Lower leg skin (tissue), 4 donors: Measurements from ENCODE around the gene TGM5. TPM values are rescaled to one million over a fixed set of nuclear protein-coding genes. Genes with fewer than 3 reads are reported as not detected.

Experiments
- DNase-seq, 2 donors: peaks; one replicate each; pipeline ENCODE4 v3.0.0-alpha.2; 2019; ENCODE audit warnings: low spot score in 2 of 2
- H3K4me3 ChIP-seq: fragments of 200-600 bp; sonication (generic); 2 replicates; pipeline ENCODE4 v1.5.1; 2017; ENCODE audit warnings: mild to moderate bottlenecking, low read depth; ENCODE audit not compliant: poor library complexity, severe bottlenecking
- POLR2A ChIP-seq, 2 donors: fragments of 450-650 bp; IDR thresholded peaks; one replicate each; pipeline ENCODE4 v1.6.1; 2016 to 2017; ENCODE audit warnings: antibody characterized with exemption in 2 of 2, mild to moderate bottlenecking in 1 of 2, moderate library complexity in 1 of 2
- WGBS, 2 donors: methylation state at CpG; one replicate each; pipeline ENCODE4 v1.1.5; 2018; 5-methylcytosine and 5-hydroxymethylcytosine counted together
- intact Hi-C: fragments of 100-400 bp; cut with DNase I; formaldehyde crosslinking; loops from one replicate; pipeline ENCODE4 v1.15.0; 2023; ENCODE audit warnings: low total_unique reads
- total RNA-seq, 4 donors: library from RNA; depleted of rRNA; stranded (reverse); fragments of >200 nt; gene quantifications; one replicate each; pipeline ENCODE4 v1.1.0, GENCODE V29; 2016
- TF ChIP-seq, protein P1 (sequence below), 3 donors: fragments of 450-650 bp; IDR thresholded peaks; one replicate each; pipeline ENCODE4 v1.5.1; 2016; ENCODE audit warnings: antibody characterized with exemption in 3 of 3, mild to moderate bottlenecking in 3 of 3, moderate library complexity in 2 of 3

The TGM5 gene
- total RNA-seq, 4 donors from 2014 or later, result 72.5 to 121 (median 105) TPM

DNA sequence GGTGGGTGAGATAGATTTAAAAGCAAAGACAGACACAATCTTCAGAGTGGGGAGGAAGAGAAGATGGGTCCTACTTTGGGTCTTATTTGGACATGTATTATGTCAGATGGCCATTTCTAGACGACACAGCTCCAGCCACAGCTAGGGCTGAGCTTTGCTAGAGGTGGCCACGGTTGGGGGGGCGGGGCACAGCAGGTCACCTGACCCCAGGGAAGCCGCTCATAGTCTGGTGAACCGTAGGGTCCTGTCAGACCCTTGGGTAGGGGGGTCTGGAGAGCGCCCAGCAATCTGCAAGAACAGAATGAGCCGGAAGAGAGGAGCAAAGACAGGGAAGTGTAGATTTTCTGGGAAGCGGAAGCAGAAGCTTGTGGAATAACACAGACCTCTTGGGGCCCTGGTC, 52.6 kb downstream of the TGM5 start:
- no peak for TF ChIP-seq POLR2A (IDR thresholded peaks at IDR 0.05)
- TF ChIP-seq, protein P1, sequence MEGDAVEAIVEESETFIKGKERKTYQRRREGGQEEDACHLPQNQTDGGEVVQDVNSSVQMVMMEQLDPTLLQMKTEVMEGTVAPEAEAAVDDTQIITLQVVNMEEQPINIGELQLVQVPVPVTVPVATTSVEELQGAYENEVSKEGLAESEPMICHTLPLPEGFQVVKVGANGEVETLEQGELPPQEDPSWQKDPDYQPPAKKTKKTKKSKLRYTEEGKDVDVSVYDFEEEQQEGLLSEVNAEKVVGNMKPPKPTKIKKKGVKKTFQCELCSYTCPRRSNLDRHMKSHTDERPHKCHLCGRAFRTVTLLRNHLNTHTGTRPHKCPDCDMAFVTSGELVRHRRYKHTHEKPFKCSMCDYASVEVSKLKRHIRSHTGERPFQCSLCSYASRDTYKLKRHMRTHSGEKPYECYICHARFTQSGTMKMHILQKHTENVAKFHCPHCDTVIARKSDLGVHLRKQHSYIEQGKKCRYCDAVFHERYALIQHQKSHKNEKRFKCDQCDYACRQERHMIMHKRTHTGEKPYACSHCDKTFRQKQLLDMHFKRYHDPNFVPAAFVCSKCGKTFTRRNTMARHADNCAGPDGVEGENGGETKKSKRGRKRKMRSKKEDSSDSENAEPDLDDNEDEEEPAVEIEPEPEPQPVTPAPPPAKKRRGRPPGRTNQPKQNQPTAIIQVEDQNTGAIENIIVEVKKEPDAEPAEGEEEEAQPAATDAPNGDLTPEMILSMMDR (IDR thresholded peaks at IDR 0.05), result no peak
- intact Hi-C loops, result no loop called here
- no peak overlapping the region for H3K4me3 ChIP-seq
- WGBS, 2 donors, result 81 to 82% methylated on average over 8 of the region's 8 CpGs
- DNase-seq, result peak in 1 of 2 donors; percentile 37

DNA sequence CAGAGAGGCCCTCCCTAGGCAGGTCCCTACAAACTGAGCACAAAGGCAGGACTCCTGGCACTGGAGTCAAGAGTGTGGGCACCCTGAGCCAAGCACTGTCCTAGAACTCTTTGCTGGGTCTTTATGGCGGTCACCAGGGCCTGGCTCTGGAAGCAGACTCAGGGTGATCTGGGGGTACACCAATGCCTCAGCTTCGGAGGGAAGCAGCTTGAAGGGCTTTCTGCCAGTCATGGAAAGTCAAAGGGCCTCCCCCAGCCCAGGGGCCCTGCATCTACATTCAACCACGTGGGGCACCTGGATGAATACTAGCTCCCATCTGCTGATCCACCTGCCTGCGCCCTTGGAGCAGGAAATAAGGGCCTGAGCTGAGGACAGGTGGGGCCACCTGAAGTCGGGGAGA, 53.3 kb downstream of the TGM5 start:
- TF ChIP-seq POLR2A (IDR thresholded peaks at IDR 0.05), result no peak
- TF ChIP-seq, protein P1 (IDR thresholded peaks at IDR 0.05), result no peak
- DNase-seq, result peak in 1 of 2 donors; percentile 76
- no peak overlapping the region for H3K4me3 ChIP-seq
- 85 to 91% methylated on average over 5 of the region's 5 CpGs for WGBS, 2 donors
- intact Hi-C loops, result no loop called here

DNA sequence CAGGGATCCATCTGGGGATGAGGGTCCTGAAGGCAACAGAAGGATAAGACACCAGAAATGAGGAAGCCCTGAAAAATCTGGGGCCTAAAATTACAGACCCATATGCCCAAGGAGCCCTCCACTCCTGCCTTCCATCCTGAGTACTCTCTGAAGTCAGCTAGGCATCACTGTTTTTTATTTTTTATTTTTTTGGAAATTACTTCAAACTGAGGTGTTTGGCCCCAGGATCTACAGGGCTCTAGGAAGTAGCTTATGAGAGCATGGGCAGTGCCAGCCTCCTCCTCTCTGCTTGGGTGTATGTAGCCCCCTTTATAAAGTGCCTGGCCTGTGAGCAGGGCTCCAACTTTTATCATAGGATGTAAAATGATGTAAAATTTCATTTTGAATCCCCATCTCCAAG, 53.8 kb downstream of the TGM5 start:
- intact Hi-C loops, result no loop called here
- TF ChIP-seq, protein P1 (IDR thresholded peaks at IDR 0.05), result no peak
- TF ChIP-seq POLR2A (IDR thresholded peaks at IDR 0.05), result no peak
- no peak overlapping the region for H3K4me3 ChIP-seq
- peak in 1 of 2 donors; percentile 60 for DNase-seq

DNA sequence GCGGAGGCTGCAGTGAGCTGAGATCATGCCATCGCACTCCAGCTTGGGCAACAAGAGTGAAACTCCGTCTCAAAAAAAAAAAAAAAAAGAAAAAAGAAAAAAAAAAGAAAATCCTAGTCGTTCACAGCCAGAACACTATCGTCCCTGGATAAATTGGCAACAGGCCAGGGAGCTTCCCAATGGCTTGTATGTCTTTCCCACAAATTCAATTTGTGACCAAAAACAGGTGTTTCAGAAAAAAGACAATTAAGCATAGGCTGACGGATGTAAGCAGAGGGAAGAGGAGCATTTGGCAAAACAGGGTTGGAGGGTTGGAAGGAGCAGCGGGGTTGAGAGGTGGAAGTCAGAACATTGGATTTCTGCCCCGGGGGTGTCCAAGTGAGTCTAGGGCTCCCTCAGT, 54.4 kb downstream of the TGM5 start:
- H3K4me3 ChIP-seq, result no peak overlapping the region
- 69 to 78% methylated on average over 8 of the region's 8 CpGs for WGBS, 2 donors
- no peak for TF ChIP-seq POLR2A (IDR thresholded peaks at IDR 0.05)
- TF ChIP-seq, protein P1 (IDR thresholded peaks at IDR 0.05), result no peak
- intact Hi-C loops, result no loop called here
- peak in 1 of 2 donors; percentile 49 for DNase-seq

DNA sequence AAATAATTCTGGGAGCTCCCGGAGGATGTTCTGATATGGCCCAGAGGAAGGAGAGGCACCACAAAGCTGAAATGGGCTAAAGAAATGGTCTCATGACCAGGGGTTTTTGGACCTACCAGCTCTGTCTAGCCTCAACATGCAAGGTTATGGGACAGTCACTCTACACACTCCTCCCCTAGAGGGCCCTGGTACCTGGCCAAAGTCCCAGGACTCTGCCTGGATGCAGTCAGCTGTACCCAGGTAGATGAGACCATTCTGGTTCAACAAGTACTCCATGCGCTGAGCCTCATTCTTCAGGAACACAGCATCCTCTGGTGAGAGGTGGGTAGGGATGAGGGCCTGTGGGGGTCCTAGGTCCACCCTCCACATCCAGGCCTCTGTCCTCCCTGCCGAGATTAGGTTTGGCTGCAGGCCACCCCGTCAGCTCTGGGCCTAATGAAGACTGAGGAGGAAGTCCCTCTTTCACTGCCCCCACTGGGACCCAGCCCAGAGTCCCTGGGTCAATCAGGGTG, 55.4 kb downstream of the TGM5 start:
- peak in 1 of 2 donors; percentile 75 for DNase-seq

More for the DNA sequence above, 55.4 kb downstream of the TGM5 start:
- H3K4me3 ChIP-seq, result no peak overlapping the region
- 83 to 89% methylated on average over 4 of the region's 4 CpGs for WGBS, 2 donors
- intact Hi-C loops, result no loop called here
- TF ChIP-seq, protein P1 (IDR thresholded peaks at IDR 0.05), result no peak
- TF ChIP-seq POLR2A (IDR thresholded peaks at IDR 0.05), result no peak
